AG08395 (cell line): ENCODE results near the gene ITPR2.
A peak's percentile ranks its signal among the peaks of the same experiment; 100 is the strongest.
"Not testable (repeated sequence)": the region's sequence is repeated elsewhere in the genome, so short reads cannot be mapped to it uniquely, and the experiment has no call there.

ENCODE experiments used
- DNase-seq: peaks from one replicate; pipeline ENCODE4 v3.0.0; 2012; ENCODE audit warnings: mixed read lengths, low spot score

The ITPR2 gene

DNA sequence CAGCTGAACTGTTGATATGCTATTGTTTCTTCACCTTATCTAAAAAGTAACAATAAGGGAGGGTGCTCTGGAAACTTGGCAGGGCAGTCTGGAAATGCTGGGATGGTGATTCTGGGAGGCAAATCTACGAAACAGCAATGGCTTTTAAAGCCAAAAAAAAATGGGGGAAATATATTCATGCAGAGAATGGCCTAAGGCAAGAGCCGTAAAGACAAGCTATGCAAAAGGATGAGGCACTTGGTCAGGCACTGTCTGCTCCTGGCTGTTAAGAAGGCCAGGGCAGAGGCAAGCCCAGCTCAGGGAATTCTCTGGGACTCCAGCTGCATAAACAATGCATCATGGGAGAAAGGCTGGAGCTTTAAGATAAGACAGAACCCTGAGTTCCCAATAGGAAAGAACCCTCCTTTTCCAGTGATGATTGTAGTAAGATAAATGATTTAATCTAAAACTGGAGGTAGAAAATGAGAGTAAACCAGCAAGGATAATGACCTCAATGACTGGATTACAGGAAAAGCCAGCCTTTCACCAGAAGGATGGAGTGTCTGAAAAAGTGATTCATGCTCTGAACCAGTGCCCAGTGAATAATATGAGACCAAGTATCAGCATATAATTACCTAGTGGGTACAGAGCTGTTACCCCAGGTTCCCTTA lies 46.0 kb downstream of the ITPR2 start:
- DNase-seq = peak; percentile 67

DNA sequence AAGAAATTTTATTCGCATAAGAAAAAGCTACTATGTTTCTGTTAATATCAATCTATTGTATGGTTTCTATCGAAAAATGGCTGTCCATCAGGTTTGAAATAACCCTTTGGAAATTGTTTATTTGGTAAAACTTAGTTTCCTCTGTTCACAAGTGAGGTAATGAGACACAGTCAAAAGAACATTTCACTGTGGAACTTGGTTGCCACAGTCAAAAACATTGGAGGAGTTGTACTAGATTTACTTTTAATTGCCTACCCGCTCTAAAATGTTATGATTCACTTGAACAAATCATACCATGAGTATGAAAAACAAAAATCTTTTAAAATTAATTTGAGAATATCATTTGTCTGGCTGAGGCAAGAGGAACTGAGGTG lies 46.5 kb downstream of the ITPR2 start:
- DNase-seq = no peak

DNA sequence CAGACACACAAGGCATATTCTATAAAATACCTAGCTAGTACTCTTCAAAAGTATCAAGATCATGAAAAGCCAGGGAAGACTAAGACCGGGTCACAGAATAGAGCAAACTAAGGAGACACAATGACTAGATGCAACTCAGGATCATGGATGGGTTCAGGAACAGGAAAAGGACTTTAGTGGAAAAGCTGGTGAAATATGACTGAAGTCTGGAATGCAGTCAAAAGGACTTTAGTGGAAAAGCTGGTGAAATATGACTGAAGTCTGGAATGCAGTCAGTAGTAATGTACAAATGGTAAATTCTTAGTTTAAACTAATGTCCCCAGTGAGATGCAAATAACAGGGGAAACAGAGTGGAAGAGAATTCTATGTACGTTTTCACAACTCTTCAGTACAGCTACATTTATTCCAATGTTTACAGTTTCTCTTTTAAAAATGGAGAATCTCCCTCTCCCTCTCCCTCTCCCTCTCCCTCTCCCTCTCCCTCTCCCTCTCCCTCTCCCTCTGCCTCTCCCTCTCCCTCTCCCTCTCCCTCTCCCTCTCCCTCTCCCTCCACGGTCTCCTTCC lies 49.1 kb downstream of the ITPR2 start:
- DNase-seq = not testable (repeated sequence)

DNA sequence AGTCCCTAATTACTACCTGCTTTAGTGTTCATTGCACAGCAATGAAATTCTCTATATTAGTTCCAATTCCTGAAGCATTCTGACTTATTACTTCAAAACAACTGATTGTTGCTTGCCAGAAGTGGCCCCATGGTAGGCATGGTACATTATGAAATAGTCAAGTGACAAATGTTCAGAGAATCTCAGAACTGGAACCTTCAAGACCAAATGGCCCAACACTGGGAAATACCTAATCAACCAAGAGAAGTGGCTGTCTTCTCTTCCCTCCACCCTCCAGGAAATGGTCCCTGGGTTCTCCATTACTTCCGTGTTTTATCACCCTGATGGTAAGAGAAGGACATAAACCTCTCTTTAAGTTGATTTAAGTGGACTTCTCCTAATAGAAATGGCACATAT lies 49.9 kb downstream of the ITPR2 start:
- DNase-seq = no peak

DNA sequence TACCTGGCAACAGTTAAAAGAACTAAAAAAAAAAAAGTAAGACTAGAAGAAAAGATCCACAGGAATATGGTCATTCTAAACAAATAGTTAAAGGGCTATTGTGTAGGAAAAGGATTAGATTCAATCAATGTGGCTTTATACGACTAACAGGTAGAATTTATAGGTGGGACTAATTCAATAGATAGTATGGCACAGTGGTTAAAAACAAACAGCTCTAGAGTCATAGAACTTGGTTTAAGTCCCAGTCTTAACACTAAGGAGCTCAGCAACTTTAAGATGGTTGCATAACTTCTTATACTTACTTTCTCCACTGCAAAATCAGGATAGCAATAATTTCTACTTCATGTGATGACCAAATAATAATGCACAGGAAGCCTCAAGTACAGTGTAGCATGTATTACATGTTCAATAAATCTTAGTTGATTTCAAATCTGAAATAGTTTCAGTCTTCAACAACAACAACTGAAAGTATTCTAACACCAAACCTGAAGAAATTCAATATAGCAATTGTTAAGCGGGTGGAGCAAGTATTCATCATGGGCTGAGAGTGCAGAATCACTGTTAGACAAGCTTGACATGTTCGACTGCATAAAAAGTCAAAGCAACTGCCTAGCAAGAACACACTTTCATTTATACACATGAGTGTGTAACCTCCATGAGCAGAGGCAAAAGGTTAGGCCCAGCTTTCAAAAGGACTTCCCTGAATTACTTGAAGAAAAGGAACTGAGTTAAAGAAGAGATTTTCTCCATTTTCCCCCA lies 50.4 kb downstream of the ITPR2 start:
- no peak for DNase-seq

DNA sequence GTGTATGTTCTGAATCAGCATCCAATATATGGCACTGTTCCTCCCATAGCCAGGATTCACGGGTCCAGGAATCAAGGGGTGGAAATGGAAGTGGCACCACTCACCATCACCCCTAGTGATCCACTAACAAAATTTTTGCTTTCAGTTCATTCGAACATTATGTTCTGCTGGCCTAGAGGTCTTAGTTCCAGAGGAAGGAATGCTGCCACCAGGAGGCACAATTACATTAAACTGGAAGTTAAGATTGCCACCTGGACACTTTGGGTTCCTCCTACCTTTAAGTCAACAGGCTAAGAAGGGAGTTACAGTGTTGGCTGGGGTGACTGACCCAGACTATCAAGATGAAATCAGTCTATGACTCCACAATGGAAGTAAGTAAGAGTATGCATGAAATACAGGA lies 52.3 kb downstream of the ITPR2 start:
- DNase-seq = not testable (repeated sequence)

DNA sequence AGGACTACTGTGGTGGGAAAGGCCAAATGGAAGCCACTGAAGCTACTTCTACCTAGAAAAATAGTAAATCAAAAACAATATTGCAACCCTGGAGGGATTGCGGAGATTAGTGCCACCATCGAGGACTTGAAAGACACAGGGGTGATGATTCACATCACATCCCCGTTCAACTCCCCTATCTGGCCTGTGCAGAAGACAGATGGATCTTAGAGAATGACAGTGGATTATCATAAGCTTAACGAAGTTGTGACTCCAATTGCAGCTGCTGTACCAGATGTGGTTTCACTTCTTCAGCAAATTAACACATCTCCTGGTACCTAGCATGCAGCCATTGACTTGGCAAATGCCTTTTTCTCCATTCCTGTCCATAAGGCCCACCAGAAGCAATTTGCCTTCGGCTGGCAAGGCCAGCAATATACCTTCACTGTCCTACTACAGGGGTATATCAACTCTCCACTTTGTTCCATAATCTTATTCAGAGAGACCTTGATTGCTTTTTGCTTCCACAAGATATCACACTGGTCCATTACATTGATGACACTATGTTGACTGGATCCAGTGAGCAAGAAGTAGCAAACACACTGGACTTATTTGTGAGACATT lies 54.7 kb downstream of the ITPR2 start:
- DNase-seq = not testable (repeated sequence)

DNA sequence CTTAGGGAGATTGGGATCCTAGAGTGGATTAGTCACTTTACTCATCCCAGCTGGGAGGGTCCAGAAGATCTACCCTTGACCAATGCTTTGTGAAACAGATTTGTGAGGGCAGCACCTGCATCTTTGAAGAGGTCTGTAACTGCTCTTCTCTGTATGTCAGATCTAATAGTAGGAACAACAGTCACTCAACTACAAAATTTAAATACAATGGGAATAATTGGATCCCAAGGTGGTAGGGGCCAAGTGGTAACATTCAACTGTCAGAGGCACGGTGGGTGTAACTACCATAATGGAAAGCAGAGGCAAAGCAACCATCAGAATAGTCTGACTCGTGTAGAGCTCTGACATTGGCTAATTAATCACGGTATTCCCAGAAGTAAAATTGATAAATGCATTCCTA lies 55.8 kb downstream of the ITPR2 start:
- DNase-seq = no peak

DNA sequence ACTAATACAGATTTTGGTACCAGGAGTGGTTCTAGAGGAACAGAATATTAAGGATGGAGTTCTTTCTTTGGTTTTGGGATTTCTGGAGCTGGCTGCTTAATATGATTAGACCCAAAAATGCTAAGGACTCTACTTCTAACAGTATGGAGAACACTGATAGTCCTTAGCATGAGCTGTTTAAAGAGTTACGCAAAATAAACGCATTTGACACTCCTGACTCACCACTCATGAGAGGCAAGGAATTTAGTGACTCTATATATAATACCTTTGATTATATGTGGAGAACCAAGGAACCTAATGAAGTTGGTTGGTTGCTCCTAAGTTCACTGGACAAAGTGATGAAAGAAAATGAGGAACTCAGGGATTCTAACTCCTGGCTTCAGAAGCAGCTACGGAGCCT lies 57.0 kb downstream of the ITPR2 start:
- not testable (repeated sequence) for DNase-seq

DNA sequence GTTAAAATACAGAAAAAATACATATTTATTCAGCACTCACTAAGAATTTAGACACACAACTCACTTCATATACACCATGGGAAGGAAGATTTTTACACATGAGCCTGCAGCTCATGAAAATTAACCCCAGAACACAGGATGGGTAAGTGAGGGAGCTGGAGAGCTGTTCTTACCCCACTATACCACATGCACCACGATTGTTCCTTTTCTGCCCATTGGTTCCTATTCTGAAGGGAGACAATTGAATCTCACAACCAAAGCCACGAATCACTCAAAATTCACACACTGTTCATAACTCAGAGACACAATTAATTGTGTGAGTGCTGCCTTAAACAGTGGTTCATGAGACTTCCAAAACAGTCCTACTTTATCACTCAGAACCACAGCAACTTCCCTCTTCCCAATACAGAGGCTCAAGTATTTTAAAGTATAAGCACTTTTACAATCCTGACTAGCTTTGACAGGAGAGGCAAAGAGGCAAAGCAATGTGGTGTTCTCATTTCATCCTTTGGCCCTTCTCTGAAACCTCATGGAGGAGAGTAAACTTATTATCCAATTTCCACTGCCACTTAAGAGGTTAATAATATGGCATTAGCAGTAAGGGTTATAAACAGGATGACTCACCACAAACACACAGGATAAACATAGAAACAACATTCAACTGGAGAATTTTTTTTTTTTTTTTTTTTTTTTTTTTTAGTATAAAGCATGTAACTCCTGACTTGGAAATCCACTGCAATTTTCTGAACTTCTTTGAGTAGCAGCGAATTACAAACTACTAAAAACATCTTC lies 59.5 kb downstream of the ITPR2 start:
- DNase-seq = no peak

DNA sequence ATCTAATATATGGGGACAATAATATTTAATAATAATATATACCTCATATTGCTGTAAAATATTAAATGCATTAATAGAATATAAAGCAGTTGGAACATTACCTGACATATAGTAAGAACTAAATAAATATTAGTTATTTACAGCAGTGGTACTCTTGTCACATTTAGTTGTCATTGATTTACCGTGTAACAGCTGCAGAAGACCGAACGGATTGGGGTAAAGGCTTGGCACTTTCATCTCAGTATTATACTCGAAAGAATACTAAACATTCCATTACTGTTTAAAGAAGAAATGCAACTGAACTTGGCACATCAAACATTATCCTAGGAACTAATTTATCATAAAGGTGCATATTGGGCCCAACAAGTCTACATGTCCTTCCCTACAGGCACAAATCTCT lies 61.1 kb downstream of the ITPR2 start:
- DNase-seq = no peak

DNA sequence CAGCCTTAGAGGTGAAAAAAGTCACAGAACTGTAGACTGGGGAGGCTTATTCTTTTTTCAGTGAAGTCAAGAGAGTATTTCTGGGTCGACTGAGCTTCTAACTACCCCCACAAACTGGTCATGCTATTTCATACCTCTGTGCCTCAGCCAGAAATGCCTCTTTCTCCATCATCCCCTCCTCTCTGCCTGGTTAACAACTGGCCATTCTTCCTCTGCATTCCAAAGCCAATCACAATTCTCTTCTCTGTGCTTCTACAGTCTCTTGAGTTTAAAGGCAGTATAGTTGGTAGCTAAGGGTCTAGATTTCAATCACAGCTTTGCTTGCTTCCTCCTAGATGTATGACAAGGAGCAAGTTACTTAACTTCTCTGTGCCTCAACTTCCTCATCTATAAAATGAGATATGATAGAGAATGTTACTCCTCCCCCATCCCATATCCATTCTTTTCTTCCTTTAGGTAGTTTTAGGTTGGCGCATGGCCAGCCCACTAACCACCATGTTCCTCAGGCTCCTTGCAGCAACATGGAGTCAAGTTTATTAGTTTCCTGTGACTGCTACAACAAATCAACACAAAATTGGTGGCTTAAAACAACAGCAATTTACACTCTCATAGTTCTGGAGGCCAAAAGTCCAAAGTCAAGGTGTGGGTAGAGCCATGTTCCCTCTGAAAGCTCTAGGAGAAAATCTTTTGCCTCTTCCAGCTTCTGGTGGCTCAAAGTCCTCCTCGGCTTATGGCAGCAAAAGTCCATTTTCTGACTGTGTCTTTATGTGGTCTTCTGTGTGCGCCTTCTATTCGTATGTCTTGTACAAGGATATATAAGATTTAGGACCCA lies 62.5 kb downstream of the ITPR2 start:
- no peak for DNase-seq

DNA sequence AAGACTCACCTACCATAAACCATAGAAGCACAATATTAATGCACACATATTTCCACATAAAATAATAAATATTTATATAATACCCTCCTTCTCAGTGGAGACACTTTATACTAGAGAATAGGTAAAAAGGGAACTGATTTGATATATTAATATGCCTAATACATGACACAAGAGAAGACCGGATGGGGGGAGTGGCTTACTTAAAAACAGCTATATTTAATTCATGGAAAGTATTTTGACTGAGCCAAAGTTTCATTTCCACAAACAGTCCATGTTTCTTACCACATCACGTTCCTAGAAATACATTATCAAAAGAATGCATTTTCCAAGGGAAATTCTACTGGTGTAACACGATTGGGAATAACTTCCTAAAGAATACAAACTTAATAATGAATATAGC lies 63.4 kb downstream of the ITPR2 start:
- no peak for DNase-seq

DNA sequence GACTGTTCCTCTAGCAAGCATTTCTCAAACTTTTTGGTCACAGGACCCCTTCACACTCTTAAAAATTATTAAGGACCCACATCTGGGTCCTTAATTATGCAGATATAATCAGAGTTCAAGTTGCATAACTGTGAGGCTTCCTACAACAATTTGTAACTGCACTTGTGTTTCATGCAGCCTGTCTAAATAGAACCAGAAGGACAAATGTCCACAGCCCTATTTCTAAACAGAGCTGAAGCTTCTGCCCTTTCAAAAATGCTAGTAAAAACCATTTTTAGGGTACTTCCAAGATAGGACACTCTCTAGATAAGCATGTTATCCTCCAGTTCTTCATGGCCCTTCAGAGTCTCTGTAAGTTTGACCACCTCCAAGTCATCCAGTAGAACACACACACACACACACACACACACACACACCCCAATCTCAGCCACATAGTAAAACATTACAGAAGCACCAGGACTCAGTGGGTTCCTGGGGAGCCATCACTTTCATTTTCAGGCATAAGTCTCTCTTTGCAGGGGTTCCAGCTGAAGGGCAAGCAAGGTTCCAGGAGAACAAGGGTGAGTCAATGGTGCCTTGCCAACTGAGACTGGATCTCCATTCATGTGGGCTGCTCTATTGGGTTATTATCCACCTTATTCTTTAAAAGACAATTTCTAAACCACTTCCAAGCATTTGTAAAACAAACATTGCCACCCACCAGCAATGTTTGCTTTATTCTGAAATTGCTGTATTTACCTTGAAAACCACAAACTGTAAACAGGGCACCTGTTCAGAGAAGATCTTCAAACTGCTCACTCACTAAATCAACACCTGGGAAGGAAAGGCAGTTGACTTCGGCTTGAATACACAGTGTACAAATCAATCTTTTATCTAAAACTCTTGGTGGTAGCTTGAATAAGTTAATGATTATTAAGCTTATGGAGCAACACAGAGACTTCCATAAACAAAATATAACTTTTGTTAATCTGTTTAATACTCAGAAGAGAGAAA lies 64.1 kb downstream of the ITPR2 start:
- DNase-seq = no peak

DNA sequence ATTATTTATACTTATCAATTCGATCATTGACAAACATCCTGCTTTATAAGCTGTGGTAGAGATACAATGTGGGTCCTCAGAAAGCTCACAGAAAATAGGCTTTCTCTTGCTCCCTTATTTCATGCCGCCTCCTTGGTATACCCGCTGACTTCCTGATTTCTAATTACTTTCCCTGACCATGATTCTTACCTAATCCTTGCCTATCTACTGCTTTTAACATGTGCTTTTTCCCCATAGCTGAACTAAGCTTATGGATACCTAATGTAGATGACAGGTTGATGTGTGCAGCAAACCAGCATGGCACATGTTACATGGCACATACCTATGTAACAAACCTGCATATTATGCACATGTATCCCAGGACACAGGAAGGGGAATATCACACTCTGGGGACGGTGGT lies 65.1 kb downstream of the ITPR2 start:
- DNase-seq = no peak

DNA sequence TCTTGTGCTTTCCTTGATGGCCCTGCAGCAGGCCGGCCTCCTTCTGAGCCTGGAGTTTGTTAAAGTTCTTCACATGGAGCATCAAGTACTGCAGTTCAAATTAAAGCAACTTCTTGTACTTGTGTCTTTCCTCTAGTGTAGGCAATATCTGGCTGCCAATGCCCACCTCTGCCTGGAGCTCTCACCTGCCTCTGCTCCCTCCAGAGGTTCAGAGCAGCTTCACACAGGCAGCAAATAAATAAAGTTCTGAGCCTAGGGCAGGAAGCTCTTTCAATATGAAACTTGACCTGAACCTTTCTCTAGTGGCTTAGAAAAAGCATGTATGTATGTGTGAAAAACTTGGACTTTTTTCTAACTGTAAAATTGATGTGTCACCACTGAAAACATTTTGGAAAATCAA lies 65.9 kb downstream of the ITPR2 start:
- DNase-seq = no peak

DNA sequence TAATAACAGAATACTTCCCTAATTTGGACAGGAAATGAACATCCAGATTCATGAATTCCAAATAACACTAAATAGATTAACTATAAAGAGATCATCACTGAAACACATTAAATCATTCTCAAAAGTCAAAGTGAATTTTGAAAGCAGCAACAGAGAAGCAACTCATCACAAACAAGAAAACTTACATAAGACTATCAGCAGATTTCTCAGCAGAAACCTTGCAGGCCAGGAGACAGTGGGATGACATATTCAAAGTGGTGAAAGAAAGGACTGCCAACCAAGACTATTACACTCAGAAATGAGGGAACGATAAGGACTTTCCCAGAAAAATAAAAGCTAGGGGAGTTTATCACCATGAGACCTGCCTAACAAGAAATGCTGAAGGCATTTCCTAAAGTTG lies 70.8 kb downstream of the ITPR2 start:
- DNase-seq = no peak

DNA sequence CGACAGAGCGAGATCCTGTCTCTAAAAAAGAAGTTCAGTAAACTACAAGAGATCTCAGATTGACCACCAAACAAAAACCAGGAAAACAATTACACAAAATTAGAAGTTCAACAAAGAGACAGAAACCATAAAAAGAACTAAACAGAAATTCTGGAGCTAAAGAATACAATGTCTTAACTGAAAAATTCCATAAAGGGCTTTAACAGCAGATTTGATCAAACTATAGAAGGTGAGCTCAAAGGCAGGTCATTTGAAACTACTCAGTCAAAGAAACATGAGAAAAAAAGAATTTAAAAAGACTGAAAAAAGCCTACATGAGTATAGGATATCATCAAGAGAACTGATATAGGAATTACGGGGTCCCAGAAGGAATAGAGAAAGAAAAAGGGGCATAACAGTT lies 71.2 kb downstream of the ITPR2 start:
- DNase-seq = no peak

DNA sequence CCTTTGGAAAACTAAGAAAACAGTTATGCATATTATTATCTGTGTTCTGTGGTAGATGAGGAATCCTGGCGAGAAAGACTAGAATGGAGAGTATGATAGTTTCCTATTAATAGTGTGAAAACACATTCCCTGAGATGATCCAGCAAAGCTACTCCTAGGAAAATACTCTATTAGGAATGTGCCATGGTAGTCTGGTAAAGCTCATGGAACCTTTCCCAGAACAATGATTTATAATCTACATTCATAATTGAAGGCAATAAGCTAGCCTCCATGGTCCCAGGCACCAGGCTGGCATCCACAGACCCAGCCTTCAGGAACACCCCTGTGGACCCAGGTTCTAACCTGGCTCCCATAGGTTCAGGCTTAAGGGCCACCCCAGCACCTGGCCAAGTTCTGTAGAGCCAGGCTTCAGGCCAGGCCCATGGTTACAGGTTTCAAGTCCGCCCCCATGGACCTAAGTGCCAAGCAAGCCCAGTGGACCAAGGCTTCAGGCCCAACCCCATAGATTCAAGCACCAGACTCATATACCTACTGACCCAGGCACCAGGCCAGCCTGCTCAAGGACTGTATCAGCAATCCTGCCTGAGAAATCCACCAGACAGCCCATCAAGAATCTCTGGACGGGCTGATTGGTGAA lies 72.2 kb downstream of the ITPR2 start:
- DNase-seq = no peak

DNA sequence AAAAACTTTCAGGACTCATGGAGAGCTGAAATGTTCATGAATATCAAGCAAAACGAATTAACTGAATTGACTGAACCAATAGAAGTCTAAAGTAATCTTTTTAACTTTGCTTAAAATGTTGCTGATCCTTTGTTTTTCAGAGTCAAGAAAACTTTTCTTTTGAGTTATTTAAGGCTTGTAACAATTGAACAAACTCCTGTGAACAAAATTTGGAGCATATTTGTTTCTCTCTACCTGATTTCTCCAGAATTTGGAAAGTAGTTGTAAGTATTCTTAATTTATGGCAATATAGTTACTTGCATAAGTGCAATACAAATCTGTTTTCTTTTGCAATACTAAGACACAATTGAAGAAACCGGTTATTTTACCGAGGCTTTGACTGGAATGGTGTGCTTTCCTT lies 77.6 kb downstream of the ITPR2 start:
- not testable (repeated sequence) for DNase-seq
